GM23338 (cell line): Measurements from ENCODE around the gene ZNF775. TPM values are rescaled to one million over a fixed set of nuclear protein-coding genes. Genes with fewer than 3 reads are reported as not detected.

Experiments used
- ATAC-seq: fragments of 200-7000 bp; cut with Tn5 transposase; 3 replicates; pipeline ENCODE4 v1.9.1; 2020
- DNase-seq: peaks from one replicate; pipeline ENCODE4 v3.0.0-alpha.2; 2015; ENCODE audit warnings: low spot score
- H2AFZ ChIP-seq: fragments of 200-600 bp; sonication (generic); 2 replicates; pipeline ENCODE4 v1.8.0; 2016; ENCODE audit warnings: antibody characterized with exemption, mild to moderate bottlenecking, moderate library complexity
- H3F3A ChIP-seq: fragments of 200-600 bp; sonication (generic); replicated peaks from 2 replicates; pipeline ENCODE4 v1.8.0; 2017; ENCODE audit warnings: antibody characterized with exemption, mixed run types, low read depth
- H3K27ac ChIP-seq: fragments of 200-600 bp; sonication (generic); 2 replicates; pipeline ENCODE4 v1.6.1; 2016; ENCODE audit warnings: low read depth
- H3K27me3 ChIP-seq: fragments of 200-600 bp; sonication (generic); 2 replicates; pipeline ENCODE4 v1.8.0; 2016; ENCODE audit warnings: mild to moderate bottlenecking, mixed run types, moderate library complexity; ENCODE audit not compliant: insufficient read depth
- H3K36me3 ChIP-seq: fragments of 200-600 bp; sonication (generic); 2 replicates; pipeline ENCODE4 v1.8.0; 2016; ENCODE audit warnings: mild to moderate bottlenecking; ENCODE audit not compliant: insufficient read depth
- H3K4me1 ChIP-seq: fragments of 200-600 bp; sonication (generic); 2 replicates; pipeline ENCODE4 v1.8.0; 2016; ENCODE audit warnings: mild to moderate bottlenecking, moderate library complexity; ENCODE audit not compliant: insufficient read depth
- H3K4me2 ChIP-seq: fragments of 200-600 bp; sonication (generic); 2 replicates; pipeline ENCODE4 v1.7.1; 2017; ENCODE audit warnings: mixed run types
- H3K4me3 ChIP-seq: fragments of 200-600 bp; sonication (generic); 2 replicates; pipeline ENCODE4 v1.6.1; 2016; ENCODE audit warnings: mixed run types
- H3K79me2 ChIP-seq: fragments of 200-600 bp; sonication (generic); replicated peaks from 2 replicates; pipeline ENCODE4 v1.8.0; 2017; ENCODE audit warnings: mild to moderate bottlenecking; ENCODE audit not compliant: insufficient read depth
- H3K9me2 ChIP-seq: fragments of 200-600 bp; sonication (generic); 2 replicates; pipeline ENCODE4 v1.8.0; 2017; ENCODE audit not compliant: insufficient read depth
- H4K20me1 ChIP-seq: fragments of 200-600 bp; sonication (generic); replicated peaks from 2 replicates; pipeline ENCODE4 v1.8.0; 2017; ENCODE audit warnings: mild to moderate bottlenecking; ENCODE audit not compliant: insufficient read depth
- H3K27ac Mint-ChIP-seq: 2 replicates; pipeline ENCODE4 v1.8.0; 2020; ENCODE audit warnings: inconsistent platforms, mild to moderate bottlenecking, moderate library complexity, mixed read lengths
- H3K27me3 Mint-ChIP-seq: 3 replicates; pipeline ENCODE4 v1.8.0; 2022; ENCODE audit warnings: low read depth, mild to moderate bottlenecking, moderate library complexity, mixed read lengths, inconsistent platforms; ENCODE audit not compliant: insufficient read depth, poor library complexity
- H3K36me3 Mint-ChIP-seq: 3 replicates; pipeline ENCODE4 v1.8.0; 2021; ENCODE audit warnings: low read depth, mild to moderate bottlenecking, inconsistent platforms, moderate library complexity, mixed read lengths
- H3K4me1 Mint-ChIP-seq: 3 replicates; pipeline ENCODE4 v1.8.0; 2020; ENCODE audit warnings: mild to moderate bottlenecking, inconsistent platforms, mixed read lengths
- H3K4me3 Mint-ChIP-seq: 3 replicates; pipeline ENCODE4 v1.8.0; 2021; ENCODE audit warnings: moderate library complexity, mild to moderate bottlenecking, inconsistent platforms, mixed read lengths
- H3K9me3 Mint-ChIP-seq: 3 replicates; pipeline ENCODE4 v1.8.0; 2020; ENCODE audit warnings: moderate library complexity, mild to moderate bottlenecking, inconsistent platforms, mixed read lengths
- CREB1 ChIP-seq: fragments of 250-450 bp; sonication (Bioruptor Pico); IDR thresholded peaks from 2 replicates; pipeline ENCODE4 v1.5.0; 2020; ENCODE audit warnings: low read depth, mild to moderate bottlenecking, moderate library complexity
- CTCF ChIP-seq, 2 experiments: fragments of 200-600 bp in 1 of 2; sonication (generic) in 1 of 2; conservative IDR thresholded peaks; 2 replicates each; pipeline versions ENCODE4 v1.5.1 to v1.6.1; 2016 to 2017; ENCODE audit warnings: antibody characterized with exemption in 2 of 2, low read depth in 2 of 2, mild to moderate bottlenecking in 2 of 2, moderate library complexity in 1 of 2
- EZH2 ChIP-seq: fragments of 200-600 bp; sonication (generic); IDR thresholded peaks from one replicate; pipeline ENCODE4 v1.8.0; 2017; ENCODE audit warnings: antibody characterized with exemption, mild to moderate bottlenecking, low read depth; ENCODE audit not compliant: unreplicated experiment
- EZH2phosphoT487 ChIP-seq: fragments of 200-600 bp; sonication (generic); IDR thresholded peaks from one replicate; pipeline ENCODE4 v1.8.1; 2018; ENCODE audit warnings: antibody characterized with exemption; ENCODE audit not compliant: unreplicated experiment
- JUNB ChIP-seq: IDR thresholded peaks from one replicate; pipeline ENCODE4 v1.6.1; 2016; ENCODE audit warnings: antibody characterized with exemption; ENCODE audit not compliant: unreplicated experiment
- NANOG ChIP-seq: IDR thresholded peaks from 2 replicates; pipeline ENCODE4 v1.6.1; 2016; ENCODE audit warnings: antibody characterized with exemption, borderline replicate concordance
- POLR2AphosphoS5 ChIP-seq: IDR thresholded peaks from 2 replicates; pipeline ENCODE4 v1.6.1; 2016; ENCODE audit warnings: antibody characterized with exemption, low read depth
- REST ChIP-seq: IDR thresholded peaks from one replicate; pipeline ENCODE4 v1.6.1; 2018; ENCODE audit warnings: antibody characterized with exemption; ENCODE audit not compliant: unreplicated experiment
- STAT1 ChIP-seq: IDR thresholded peaks from one replicate; pipeline ENCODE4 v1.6.1; 2016; ENCODE audit warnings: antibody characterized with exemption; ENCODE audit not compliant: unreplicated experiment
- ZNF114 ChIP-seq: fragments of 250-450 bp; sonication (Bioruptor Pico); IDR thresholded peaks from 2 replicates; pipeline ENCODE4 v1.5.0; 2020; ENCODE audit warnings: mild to moderate bottlenecking, moderate library complexity
- ZNF331 ChIP-seq: fragments of 250-450 bp; sonication (Bioruptor Pico); IDR thresholded peaks from 2 replicates; pipeline ENCODE4 v1.5.0; 2020; ENCODE audit warnings: low read depth, mild to moderate bottlenecking, moderate library complexity
- polyA plus RNA-seq: library from polyadenylated mRNA; unstranded; fragments of >200 nt; fragmentation: Nextera tagmentation; extraction: Ambion mirVana; gene quantifications from 2 replicates; pipeline ENCODE4 v1.2.1, GENCODE V29; 2016
- total RNA-seq: library from RNA; depleted of rRNA; stranded (reverse); fragments of >200 nt; shearing (Covaris generic); gene quantifications from 2 replicates; pipeline ENCODE4 v1.2.3, GENCODE V29; 2014
- TF ChIP-seq, protein P1 (sequence below): IDR thresholded peaks from 2 replicates; pipeline ENCODE4 v1.6.1; 2016; ENCODE audit warnings: antibody characterized with exemption
- TF ChIP-seq, protein P2 (sequence below): fragments of 250-450 bp; sonication (Bioruptor Pico); IDR thresholded peaks from 2 replicates; pipeline ENCODE4 v1.5.0; 2020; ENCODE audit warnings: mild to moderate bottlenecking, moderate library complexity

ZNF775 gene
- total and polyA plus RNA-seq, 2 experiments from 2014 or later, result 4.5 to 38.2 TPM

- Histone ChIP-seq H3K4me2 (peak overlapping the region; percentile 95), H3K27ac (peak overlapping the region; percentile 99), H3K4me3 (peak overlapping the region; percentile 75; the same call in 1 of the 2 replicates), H3K9me2 (no peaks in the 10 kb centered on the region), H3K36me3 (no peaks in the 10 kb centered on the region), H3F3A (peaks cover 57% of the 10 kb centered on the region), H3K27me3 (no peaks in the 10 kb centered on the region), H4K20me1 (no peaks in the 10 kb centered on the region; the same call in 1 of the 2 replicates), H2AFZ (no peak overlapping the region), H3K4me1 (peaks cover 65% of the 10 kb centered on the region), H3K79me2 (peaks cover 20% of the 10 kb centered on the region)
- peak; percentile 89 for DNase-seq
- H3K27ac Mint-ChIP-seq, result peak overlapping the region; percentile 99
- peaks cover 77% of the 10 kb centered on the region for H3K4me1 Mint-ChIP-seq
- H3K36me3 Mint-ChIP-seq, result peaks cover 29% of the 10 kb centered on the region
- TF ChIP-seq JUNB (no peak), POLR2AphosphoS5 (peak; percentile 39), ZNF114 (CRISPR knock-in tag) (no peak), REST (no peak), ZNF331 (CRISPR knock-in tag) (peak; percentile 20; the same call in 1 of the 2 replicates), CTCF (conservative IDR thresholded peaks at IDR 0.05; ENCODE audit: low read depth in 2 of 2) (no peak), EZH2 (no peak), NANOG (peak; percentile 99), STAT1 (no peak), CREB1 (peak; percentile 71; the same call in 1 of the 2 replicates), EZH2phosphoT487 (no peak)
- TF ChIP-seq, protein P1, sequence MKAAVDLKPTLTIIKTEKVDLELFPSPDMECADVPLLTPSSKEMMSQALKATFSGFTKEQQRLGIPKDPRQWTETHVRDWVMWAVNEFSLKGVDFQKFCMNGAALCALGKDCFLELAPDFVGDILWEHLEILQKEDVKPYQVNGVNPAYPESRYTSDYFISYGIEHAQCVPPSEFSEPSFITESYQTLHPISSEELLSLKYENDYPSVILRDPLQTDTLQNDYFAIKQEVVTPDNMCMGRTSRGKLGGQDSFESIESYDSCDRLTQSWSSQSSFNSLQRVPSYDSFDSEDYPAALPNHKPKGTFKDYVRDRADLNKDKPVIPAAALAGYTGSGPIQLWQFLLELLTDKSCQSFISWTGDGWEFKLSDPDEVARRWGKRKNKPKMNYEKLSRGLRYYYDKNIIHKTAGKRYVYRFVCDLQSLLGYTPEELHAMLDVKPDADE, result peak; percentile 34; the same call in 1 of the 2 replicates
- TF ChIP-seq, protein P2, sequence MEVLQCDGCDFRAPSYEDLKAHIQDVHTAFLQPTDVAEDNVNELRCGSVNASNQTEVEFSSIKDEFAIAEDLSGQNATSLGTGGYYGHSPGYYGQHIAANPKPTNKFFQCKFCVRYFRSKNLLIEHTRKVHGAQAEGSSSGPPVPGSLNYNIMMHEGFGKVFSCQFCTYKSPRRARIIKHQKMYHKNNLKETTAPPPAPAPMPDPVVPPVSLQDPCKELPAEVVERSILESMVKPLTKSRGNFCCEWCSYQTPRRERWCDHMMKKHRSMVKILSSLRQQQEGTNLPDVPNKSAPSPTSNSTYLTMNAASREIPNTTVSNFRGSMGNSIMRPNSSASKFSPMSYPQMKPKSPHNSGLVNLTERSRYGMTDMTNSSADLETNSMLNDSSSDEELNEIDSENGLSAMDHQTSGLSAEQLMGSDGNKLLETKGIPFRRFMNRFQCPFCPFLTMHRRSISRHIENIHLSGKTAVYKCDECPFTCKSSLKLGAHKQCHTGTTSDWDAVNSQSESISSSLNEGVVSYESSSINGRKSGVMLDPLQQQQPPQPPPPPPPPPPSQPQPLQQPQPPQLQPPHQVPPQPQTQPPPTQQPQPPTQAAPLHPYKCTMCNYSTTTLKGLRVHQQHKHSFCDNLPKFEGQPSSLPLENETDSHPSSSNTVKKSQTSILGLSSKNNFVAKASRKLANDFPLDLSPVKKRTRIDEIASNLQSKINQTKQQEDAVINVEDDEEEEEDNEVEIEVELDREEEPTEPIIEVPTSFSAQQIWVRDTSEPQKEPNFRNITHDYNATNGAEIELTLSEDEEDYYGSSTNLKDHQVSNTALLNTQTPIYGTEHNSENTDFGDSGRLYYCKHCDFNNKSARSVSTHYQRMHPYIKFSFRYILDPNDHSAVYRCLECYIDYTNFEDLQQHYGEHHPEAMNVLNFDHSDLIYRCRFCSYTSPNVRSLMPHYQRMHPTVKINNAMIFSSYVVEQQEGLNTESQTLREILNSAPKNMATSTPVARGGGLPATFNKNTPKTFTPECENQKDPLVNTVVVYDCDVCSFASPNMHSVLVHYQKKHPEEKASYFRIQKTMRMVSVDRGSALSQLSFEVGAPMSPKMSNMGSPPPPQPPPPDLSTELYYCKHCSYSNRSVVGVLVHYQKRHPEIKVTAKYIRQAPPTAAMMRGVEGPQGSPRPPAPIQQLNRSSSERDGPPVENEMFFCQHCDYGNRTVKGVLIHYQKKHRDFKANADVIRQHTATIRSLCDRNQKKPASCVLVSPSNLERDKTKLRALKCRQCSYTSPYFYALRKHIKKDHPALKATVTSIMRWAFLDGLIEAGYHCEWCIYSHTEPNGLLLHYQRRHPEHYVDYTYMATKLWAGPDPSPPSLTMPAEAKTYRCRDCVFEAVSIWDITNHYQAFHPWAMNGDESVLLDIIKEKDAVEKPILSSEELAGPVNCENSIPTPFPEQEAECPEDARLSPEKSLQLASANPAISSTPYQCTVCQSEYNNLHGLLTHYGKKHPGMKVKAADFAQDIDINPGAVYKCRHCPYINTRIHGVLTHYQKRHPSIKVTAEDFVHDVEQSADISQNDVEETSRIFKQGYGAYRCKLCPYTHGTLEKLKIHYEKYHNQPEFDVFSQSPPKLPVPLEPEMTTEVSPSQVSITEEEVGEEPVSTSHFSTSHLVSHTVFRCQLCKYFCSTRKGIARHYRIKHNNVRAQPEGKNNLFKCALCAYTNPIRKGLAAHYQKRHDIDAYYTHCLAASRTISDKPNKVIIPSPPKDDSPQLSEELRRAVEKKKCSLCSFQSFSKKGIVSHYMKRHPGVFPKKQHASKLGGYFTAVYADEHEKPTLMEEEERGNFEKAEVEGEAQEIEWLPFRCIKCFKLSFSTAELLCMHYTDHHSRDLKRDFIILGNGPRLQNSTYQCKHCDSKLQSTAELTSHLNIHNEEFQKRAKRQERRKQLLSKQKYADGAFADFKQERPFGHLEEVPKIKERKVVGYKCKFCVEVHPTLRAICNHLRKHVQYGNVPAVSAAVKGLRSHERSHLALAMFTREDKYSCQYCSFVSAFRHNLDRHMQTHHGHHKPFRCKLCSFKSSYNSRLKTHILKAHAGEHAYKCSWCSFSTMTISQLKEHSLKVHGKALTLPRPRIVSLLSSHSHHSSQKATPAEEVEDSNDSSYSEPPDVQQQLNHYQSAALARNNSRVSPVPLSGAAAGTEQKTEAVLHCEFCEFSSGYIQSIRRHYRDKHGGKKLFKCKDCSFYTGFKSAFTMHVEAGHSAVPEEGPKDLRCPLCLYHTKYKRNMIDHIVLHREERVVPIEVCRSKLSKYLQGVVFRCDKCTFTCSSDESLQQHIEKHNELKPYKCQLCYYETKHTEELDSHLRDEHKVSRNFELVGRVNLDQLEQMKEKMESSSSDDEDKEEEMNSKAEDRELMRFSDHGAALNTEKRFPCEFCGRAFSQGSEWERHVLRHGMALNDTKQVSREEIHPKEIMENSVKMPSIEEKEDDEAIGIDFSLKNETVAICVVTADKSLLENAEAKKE (CRISPR knock-in tag), result peak; percentile 93
- H3K4me3 Mint-ChIP-seq, result peak overlapping the region; percentile 56
- no peaks in the 10 kb centered on the region for H3K9me3 Mint-ChIP-seq
- peaks cover 34% of the 10 kb centered on the region for H3K27me3 Mint-ChIP-seq
- ATAC-seq, result peak; percentile 48
Observed at GRCh38 chr7:150401861-150402631, 22.9 kb downstream of the ZNF775 start.
